Heart left ventricle (tissue), 13 donors: ENCODE results near the gene SLC9A3.

Experiments
- POLR2A ChIP-seq, 2 donors: fragments of 450-650 bp; IDR thresholded peaks; one replicate each; pipeline ENCODE4 v1.6.1; 2017; ENCODE audit warnings: antibody characterized with exemption in 2 of 2, mild to moderate bottlenecking in 2 of 2, moderate library complexity in 2 of 2
- TF ChIP-seq, protein P1 (sequence below), 12 donors: fragments of 200-600 bp; sonication (generic) in 4 of 12; IDR thresholded peaks; one replicate each; pipeline versions ENCODE4 v1.5.0 to v1.8.0; 2018 to 2022; ENCODE audit warnings: antibody characterized with exemption in 12 of 12, mild to moderate bottlenecking in 5 of 12
- donor health status: ischemic (EF 13 %, LVEDD 7.1; RV severe dilation, severe dysfunction).
- donor health status: DM: no; HTN: yes; CAD: no.
- donor health status: DM: no; HTN: no; CAD: no.
- donor health status: ischemic (EF 25% LVEDD 6.9; RV normal size, moderate dysfunction).
- donor health status: ischemic (EF 25% LVEDD 5.7; RV mildly dilated, moderate dysfunction).
- donor health status: ischemic (EF 35%, LVEDD 5.7; RV mildly dilated, moderate dysfunction).
- donor health status: nonischemic (EF 11% LVEDD 7.7; RV severe dilation, severe dysfunction).
- donor health status: DM: yes; HTN: yes; CAD: no.
- donor health status: PGD.
- donor health status: ischemic (EF 29% LVEDD 5.4; RV normal size, mild dysfunction).
- donor health status: nonischemic (EF 23%, LVEDD 6.1; RV moderate dilation, normal function).

DNA sequence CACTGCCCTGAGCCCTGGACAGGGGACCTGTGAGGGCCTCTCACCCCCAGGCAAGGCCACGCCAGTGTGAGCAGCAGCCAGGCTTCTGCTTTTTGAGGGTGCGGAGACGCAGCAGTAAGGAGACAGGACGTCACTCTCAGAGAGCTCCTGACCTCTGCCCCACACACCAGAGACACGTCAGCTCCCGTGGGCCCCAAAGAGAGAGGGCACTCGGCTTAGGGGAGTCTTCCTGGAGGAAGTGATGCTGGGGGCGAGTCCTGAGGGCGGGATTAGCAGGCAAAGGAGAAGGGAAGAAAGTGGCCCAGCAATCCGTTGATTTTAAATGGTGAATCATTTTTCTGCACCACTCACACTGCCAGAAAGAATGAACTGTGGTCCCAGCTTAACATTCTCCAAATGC is 24.0 kb upstream of the SLC9A3 start:
- TF ChIP-seq, protein P1, sequence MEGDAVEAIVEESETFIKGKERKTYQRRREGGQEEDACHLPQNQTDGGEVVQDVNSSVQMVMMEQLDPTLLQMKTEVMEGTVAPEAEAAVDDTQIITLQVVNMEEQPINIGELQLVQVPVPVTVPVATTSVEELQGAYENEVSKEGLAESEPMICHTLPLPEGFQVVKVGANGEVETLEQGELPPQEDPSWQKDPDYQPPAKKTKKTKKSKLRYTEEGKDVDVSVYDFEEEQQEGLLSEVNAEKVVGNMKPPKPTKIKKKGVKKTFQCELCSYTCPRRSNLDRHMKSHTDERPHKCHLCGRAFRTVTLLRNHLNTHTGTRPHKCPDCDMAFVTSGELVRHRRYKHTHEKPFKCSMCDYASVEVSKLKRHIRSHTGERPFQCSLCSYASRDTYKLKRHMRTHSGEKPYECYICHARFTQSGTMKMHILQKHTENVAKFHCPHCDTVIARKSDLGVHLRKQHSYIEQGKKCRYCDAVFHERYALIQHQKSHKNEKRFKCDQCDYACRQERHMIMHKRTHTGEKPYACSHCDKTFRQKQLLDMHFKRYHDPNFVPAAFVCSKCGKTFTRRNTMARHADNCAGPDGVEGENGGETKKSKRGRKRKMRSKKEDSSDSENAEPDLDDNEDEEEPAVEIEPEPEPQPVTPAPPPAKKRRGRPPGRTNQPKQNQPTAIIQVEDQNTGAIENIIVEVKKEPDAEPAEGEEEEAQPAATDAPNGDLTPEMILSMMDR (IDR thresholded peaks at IDR 0.05): no peak
- no peak for TF ChIP-seq POLR2A (IDR thresholded peaks at IDR 0.05)
